ENCODE data around the gene DIP2B.

GRCh38 chr12:50554651-50555050 is 49.9 kb downstream of the DIP2B start:
- TF ChIP-seq, protein P1, sequence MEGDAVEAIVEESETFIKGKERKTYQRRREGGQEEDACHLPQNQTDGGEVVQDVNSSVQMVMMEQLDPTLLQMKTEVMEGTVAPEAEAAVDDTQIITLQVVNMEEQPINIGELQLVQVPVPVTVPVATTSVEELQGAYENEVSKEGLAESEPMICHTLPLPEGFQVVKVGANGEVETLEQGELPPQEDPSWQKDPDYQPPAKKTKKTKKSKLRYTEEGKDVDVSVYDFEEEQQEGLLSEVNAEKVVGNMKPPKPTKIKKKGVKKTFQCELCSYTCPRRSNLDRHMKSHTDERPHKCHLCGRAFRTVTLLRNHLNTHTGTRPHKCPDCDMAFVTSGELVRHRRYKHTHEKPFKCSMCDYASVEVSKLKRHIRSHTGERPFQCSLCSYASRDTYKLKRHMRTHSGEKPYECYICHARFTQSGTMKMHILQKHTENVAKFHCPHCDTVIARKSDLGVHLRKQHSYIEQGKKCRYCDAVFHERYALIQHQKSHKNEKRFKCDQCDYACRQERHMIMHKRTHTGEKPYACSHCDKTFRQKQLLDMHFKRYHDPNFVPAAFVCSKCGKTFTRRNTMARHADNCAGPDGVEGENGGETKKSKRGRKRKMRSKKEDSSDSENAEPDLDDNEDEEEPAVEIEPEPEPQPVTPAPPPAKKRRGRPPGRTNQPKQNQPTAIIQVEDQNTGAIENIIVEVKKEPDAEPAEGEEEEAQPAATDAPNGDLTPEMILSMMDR (IDR thresholded peaks at IDR 0.05), result no peak
- TF ChIP-seq EP300 (IDR thresholded peaks at IDR 0.05), result no peak

All from stomach (tissue), 4 donors.